ENCODE data around the gene CACNB3. TPM values are rescaled to one million over a fixed set of nuclear protein-coding genes. Genes with fewer than 3 reads are reported as not detected.
"Not testable (repeated sequence)": the region's sequence is repeated elsewhere in the genome, so short reads cannot be mapped to it uniquely, and the experiment has no call there.

The CACNB3 gene
- total RNA-seq, 4 donors from 2014 or later, result 6.8 to 18.1 (median 8.5) TPM

GRCh38 chr12:48831257-48831656 lies 13.0 kb downstream of the CACNB3 start:
- no peak for ATAC-seq (ENCODE audit: low FRiP score)

GRCh38 chr12:48832321-48833060 lies 14.2 kb downstream of the CACNB3 start:
- no peak for TF ChIP-seq CTCF (IDR thresholded peaks at IDR 0.05)
- no peak for ATAC-seq (ENCODE audit: low FRiP score)
- DNase-seq (ENCODE audit: low spot score), result no peak

More at GRCh38 chr12:48831257-48831656, 13.0 kb downstream of the CACNB3 start:
- DNase-seq (ENCODE audit: low spot score), result no peak
- no peak for TF ChIP-seq CTCF (IDR thresholded peaks at IDR 0.05)

DNA sequence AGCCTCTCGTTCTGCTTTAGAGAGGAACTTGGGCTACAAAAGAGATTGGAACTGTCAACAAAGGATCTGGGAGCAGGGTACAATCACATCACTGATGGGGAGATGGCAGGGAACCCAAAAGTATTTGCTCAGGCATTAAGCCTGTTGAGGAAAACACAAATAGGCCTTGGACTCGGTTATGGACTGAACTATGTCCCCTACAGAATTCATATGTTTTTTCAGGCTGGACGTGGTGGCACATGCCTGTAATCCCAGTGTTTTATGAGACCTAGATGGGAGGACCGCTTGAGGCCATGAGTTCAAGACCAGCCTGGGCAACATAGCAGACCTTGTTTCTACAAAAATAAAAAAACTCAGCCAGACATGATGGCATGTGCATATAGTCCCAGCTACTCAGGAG lies 19.8 kb downstream of the CACNB3 start:
- DNase-seq (ENCODE audit: low spot score) (no peak), ATAC-seq (ENCODE audit: low FRiP score) (no peak)
- TF ChIP-seq CTCF (IDR thresholded peaks at IDR 0.05), result no peak

GRCh38 chr12:48842021-48842420 lies 23.7 kb downstream of the CACNB3 start:
- ATAC-seq (ENCODE audit: low FRiP score); DNase-seq (ENCODE audit: low spot score): not testable (repeated sequence)

DNA sequence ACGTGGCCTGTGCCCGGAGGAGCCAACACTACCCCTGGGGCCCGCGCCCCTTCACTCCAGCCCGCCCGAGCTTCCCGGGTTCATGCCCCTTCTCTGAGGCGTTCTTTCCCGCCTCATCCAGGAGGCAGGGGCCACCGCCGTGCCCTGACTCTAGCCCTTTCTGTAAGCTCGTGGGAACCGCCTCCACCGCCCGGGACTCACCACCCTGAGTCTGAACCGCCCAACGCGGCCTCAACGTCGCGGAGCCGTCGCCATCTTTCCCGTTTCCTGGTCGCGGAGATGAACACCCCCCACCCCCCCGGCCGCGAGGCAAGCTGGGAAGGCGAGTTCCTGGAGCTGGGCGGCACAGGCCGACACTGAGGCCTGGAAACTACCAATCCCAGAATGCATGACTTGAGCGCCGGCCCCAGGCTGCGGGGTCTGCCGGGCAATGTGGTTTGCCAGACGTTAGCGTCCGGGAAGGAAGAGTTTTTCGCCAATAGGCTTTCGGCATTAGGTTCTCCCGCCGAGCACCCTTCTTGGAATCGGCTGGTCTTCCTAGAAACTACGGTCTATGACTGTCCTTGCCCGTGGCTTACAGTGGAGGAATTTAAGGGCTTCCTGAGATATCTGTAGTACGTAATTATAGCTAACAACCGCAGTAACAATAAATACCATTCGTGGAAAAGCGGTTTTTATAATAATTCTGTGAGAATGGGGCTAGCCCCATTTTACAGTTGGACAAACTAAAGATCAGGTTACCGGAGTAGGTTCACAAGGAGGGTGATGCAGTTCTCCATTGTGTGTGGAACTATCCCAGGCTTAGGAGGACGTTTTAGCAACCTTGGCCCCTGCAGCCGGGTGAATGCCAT lies 33.8 kb downstream of the CACNB3 start, which contains the start of gene DDX23:
DDX23 (minus strand) TSS at position 281 of the 851 bp plus-strand sequence. CDS start 6,381 bp downstream, outside the sequence.
- ATAC-seq (ENCODE audit: low FRiP score), result peak; percentile 99
- DNase-seq (ENCODE audit: low spot score), result peak; percentile 67
- no peak for TF ChIP-seq CTCF (IDR thresholded peaks at IDR 0.05)

GRCh38 chr12:48852734-48853688 lies 34.7 kb downstream of the CACNB3 start:
- peak in 2 of 3 donors; percentile 76 to 79 for TF ChIP-seq CTCF (IDR thresholded peaks at IDR 0.05)
- ATAC-seq (ENCODE audit: low FRiP score) (peak; percentile 51), DNase-seq (ENCODE audit: low spot score) (peak; percentile 96)
